AG20443 (cell line): ENCODE results near the gene S100Z.
A peak's percentile ranks its signal among the peaks of the same experiment; 100 is the strongest.
"Not testable (repeated sequence)": the region's sequence is repeated elsewhere in the genome, so short reads cannot be mapped to it uniquely, and the experiment has no call there.

Experiments used
- DNase-seq: peaks from one replicate; pipeline ENCODE4 v3.0.0; 2012; ENCODE audit warnings: low spot score, mixed read lengths

The S100Z gene

GRCh38 chr5:76849419-76850291 lies at the start of gene S100Z:
S100Z (plus strand) TSS chr5:76850014; CDS start chr5:76875360, 25,346 bp downstream.
- no peak for DNase-seq

- DNase-seq: no peak
These were observed 49.2 kb upstream of the S100Z start for GRCh38 chr5:76800579-76800978.

DNA sequence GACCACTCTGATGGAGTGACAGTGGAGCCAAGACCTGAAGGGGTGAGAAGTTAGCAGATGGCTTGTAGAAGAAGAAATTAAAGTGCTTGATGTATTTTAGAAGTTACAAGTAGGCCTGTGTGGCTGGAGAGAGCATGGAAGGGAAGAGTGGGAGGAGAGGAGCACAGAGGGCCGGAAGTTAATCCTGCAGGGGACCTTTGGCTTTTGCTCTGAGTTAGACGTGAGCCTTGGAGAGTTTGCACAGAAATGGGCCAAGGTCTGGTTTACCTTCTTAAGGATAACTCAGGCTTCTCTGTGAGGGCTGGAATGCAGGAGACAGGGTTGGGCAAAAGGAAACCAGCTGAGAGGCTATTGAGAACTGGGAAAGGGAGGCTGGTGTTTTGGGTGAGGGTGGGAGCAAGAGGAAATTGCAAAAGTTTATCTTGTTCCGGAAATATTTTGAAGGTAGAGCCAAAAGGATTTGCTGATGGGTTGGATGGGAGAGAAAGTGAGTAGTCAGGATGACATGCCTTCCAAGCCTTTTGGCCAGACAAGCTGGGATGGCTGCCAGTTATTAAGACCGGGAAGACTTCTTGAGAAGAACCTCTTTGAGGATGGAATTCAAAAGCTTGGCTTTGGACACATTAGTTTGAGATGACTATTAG lies 48.5 kb upstream of the S100Z start:
- peak; percentile 64 for DNase-seq

DNA sequence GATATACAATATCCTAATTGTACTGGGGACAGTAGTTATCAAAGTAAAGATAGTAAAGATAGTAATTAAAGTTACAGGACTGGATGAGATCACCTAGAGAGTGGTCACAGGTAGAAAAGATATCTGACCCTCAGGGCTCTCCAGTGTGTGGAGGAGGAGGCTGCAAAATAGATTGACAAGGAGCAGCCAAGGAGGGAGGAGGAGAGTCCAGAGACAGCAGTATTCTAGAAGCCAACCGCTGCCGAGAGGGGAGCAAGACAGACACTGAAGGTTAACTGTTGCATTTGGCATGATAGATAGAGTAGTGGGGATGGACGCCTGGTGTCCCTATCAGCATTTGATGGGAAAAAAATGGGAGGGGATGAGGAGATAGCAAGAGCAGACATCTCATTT lies 48.0 kb upstream of the S100Z start:
- DNase-seq: no peak

- no peak for DNase-seq
These were observed 45.5 kb upstream of the S100Z start for GRCh38 chr5:76804266-76804665.

DNA sequence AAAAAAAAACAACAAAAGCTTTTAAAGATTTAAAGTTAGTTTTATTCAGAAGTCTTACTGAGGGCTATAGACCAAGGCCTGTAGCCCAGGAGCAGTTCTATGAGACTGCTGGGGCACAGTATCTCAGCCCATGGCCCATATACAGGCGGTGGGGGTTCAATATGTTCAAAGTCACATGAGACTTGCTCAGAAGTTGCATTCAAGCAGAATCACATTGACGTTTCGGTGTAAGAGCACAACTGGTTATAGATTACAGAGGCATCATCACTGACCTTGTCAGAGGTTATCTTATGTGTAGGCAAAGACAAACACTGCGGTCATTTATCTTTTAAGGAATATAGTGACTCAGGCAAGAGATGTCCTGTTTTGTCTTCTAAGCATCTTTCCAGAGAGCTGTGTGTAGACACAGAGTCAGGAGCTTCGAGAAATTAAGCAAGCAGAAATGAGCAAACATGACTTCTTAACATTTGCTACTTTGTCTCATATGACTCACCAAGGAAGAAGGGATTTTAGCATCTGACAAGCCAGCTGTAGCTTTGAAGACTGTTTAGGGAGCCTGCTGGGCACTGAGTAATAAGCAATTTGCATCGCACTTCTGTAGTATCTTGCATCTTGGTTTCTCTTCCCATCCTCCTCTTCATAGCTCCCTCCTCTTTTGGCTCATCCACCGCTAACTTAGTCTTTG lies 43.9 kb upstream of the S100Z start:
- peak; percentile 81 for DNase-seq

- DNase-seq: peak; percentile 56
These were observed 42.5 kb upstream of the S100Z start for GRCh38 chr5:76807296-76807695.

GRCh38 chr5:76808141-76808691 lies 41.6 kb upstream of the S100Z start:
- DNase-seq: no peak

DNA sequence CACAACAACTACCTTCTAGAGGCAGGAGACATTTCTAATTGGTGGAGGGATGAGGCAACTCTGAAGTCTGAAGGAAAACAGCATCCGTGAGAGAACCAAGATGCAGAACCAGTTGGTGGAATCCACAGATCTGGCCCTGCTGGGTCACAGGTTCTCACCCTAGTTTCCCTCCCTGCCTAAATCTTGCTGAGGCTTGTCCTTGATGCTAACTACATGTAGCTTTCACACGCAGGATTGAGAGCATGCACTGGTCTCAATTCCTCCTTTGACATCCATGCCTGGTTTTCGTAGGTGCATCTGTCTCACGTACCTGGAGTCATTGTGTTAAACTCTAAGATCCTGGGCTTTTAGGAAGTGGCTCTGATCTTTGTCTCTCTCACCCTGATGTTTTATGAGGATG lies 40.7 kb upstream of the S100Z start:
- no peak for DNase-seq

- no peak for DNase-seq
These were observed 39.6 kb upstream of the S100Z start for GRCh38 chr5:76810236-76810635.

- DNase-seq: peak; percentile 26
These were observed 38.6 kb upstream of the S100Z start for GRCh38 chr5:76811214-76811613.

- DNase-seq: not testable (repeated sequence)
These were observed 37.6 kb upstream of the S100Z start for GRCh38 chr5:76812209-76812608.

GRCh38 chr5:76813982-76814562 lies 35.7 kb upstream of the S100Z start:
- peak; percentile 57 for DNase-seq

GRCh38 chr5:76816110-76816831 lies 33.5 kb upstream of the S100Z start:
- peak; percentile 35 for DNase-seq

DNA sequence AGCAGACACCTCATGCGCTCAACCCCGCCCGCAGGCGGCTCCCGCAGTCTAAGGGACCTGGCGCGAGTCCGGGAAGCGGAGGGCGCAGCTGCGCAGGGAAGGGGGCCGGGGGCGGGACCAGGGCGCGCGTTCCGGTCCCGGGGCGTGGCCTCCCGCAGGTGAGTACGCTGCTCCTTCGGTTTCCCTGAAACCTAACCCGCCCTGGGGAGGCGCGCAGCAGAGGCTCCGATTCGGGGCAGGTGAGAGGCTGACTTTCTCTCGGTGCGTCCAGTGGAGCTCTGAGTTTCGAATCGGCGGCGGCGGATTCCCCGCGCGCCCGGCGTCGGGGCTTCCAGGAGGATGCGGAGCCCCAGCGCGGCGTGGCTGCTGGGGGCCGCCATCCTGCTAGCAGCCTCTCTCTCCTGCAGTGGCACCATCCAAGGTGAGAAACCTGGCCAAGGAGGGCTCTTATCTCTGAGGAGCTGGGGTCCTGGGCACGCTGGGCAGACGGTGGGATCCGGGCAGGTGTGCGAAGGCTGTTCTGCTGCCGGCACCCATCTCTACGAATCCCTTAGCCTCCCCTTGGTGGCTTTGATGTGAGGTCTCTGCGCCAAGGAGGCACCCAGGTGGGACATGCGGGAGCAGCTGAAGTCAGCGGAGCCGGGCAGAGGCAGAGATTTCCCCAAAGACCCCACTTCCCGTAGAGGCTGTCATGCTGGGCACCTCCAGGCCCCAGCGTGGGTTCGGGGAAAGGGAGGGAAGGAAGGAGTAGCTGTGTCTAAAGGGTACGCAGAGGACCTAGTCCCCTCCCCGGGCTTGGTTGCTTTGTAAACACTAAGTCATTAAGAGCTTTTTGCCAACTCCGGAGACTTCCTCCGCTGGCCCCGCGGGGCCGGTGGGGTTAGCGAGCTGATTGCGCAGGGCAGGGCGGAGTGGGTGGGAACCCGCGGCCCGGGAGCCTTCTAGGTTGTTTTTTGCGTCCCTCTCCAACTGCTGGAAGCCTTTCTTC lies 30.7 kb upstream of the S100Z start, which contains the start of gene F2RL1:
F2RL1 (plus strand) TSS at position 187 of the 988 bp plus-strand sequence; CDS start at position 340, 153 bp downstream.
- peak; percentile 76 for DNase-seq

DNA sequence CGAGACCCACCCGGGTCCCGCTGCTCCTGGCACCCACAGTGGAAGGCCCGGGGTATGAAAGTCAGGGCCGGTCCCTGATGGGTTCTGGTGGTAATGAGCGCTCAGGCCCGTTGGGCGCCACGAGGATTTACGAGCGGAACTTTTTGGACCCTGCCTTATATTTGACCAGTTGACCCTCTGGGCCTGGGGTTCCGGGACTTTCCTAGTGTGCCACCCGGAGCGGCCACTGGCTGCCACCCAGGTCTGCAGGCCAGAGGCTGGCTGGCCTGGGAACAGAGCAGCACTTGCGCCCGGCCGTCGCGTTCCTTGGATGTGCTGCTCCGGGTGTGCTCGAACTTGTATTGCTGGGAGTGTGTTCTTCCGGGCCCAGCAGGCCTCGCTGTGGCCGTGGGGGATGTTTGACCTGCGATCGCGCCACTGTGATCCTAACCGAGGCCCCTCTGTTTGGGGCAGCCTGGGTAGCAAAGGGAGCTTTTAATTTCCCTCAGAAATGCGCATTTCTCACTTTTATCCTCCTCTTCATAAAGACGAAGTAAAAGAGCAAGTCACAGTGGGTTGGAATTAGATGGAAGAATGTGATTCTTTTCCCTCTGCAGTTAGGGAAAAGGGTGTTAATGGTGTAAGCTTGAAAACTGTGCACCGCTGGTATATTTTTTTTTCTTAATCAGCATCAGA lies 29.8 kb upstream of the S100Z start:
- DNase-seq: no peak

GRCh38 chr5:76820526-76820890 lies 29.3 kb upstream of the S100Z start:
- DNase-seq: no peak

DNA sequence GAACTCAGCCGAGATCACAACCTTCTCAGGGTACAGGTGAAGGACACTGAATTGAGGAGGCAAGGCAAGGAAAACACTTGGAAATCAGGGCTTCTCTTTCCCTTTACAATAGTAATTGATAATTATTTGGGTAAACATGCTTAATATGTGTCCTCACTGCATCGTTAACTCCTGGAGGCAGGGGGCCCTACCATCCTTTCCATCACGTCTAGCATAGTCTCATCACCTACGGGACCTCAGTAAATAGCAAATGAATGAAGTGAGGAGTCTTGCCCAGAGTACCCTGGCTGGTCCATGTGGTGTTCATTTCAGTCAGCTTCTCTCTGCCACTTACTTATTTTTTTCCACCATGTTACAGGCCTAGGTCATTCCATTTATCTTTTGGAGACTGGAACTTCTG lies 28.7 kb upstream of the S100Z start:
- DNase-seq: no peak

DNA sequence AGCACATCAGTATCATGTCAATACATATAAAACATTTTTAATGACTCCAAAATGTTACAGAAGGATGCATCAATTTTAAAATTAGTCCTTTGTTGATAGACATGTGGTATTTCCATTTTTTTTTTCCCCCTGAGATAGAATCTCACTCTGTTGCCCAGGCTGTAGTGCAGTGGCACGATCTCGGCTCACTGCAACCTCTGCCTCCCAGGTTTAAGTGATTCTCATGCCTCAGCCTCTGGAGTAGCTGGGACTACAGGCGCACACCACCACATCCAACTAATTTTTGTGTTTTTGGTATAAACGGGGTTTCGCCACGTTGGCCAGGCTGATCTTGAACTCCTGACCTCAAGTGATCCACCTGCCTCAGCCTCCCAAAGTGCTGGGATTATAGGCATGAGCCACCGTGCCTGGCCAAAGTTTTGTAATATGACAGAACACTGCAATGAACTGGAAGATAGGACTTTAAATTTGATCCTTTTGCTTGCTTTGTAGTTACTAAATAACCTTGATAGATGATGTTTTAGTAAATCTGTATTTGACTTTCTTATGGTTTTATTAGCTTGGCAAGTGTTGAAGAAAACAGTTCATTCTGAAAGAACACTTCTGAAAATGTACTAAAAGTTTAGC lies 27.6 kb upstream of the S100Z start:
- not testable (repeated sequence) for DNase-seq
